Caco-2 (cell line): ENCODE measurements around the gene NKTR. TPM values are rescaled to one million over a fixed set of nuclear protein-coding genes. Genes with fewer than 3 reads are reported as not detected.
A peak's percentile ranks its signal among the peaks of the same experiment; 100 is the strongest.

ENCODE experiments used
- BruUV-seq: library from RNA; stranded (reverse); fragments of 400-500 nt; replicated peaks from 2 replicates; lab custom pipeline; 2021; lab: Mats Ljungman, UMichigan
- CTCF ChIA-PET: fragments of 300-600 bp; sonication (Branson Sonifier 250); formaldehyde crosslinking; loops from one replicate; lab custom pipeline; 2022; ENCODE audit warnings: antibody characterized with exemption; lab: Charles Lee
- POLR2A ChIA-PET: fragments of 300-600 bp; sonication (Branson Sonifier 250); formaldehyde crosslinking; loops from one replicate; lab custom pipeline; 2022; ENCODE audit warnings: antibody characterized with exemption; lab: Charles Lee
- DNase-seq, 2 experiments: peaks; one replicate each; pipeline versions ENCODE4 v3.0.0 to v3.0.0-alpha.2; 2020 to 2022
- H3K27me3 ChIP-seq: replicated peaks from 2 replicates; pipeline ENCODE4 v1.6.0; 2011; ENCODE audit warnings: low read length; ENCODE audit not compliant: control insufficient read depth, insufficient read depth
- H3K36me3 ChIP-seq: 2 replicates; pipeline ENCODE4 v1.5.1; 2011; ENCODE audit warnings: low read length; ENCODE audit not compliant: control insufficient read depth, insufficient read depth
- H3K4me1 ChIP-seq: fragments of 250-450 bp; sonication (Bioruptor Pico); 2 replicates; pipeline ENCODE4 v1.5.1; 2020; ENCODE audit warnings: mild to moderate bottlenecking
- H3K4me3 ChIP-seq: 2 replicates; pipeline ENCODE4 v1.5.1; 2011; ENCODE audit warnings: low read depth, mild to moderate bottlenecking, control low read depth, low read length
- H3K9me3 ChIP-seq: fragments of 250-450 bp; sonication (Bioruptor Pico); 2 replicates; pipeline ENCODE4 v1.5.1; 2020; ENCODE audit warnings: mild to moderate bottlenecking, moderate library complexity
- H3K27ac Mint-ChIP-seq: one replicate; pipeline ENCODE4 v1.8.0; 2022; ENCODE audit warnings: mixed read lengths; ENCODE audit not compliant: unreplicated experiment
- H3K27me3 Mint-ChIP-seq: one replicate; pipeline ENCODE4 v1.8.0; 2022; ENCODE audit warnings: mixed read lengths; ENCODE audit not compliant: insufficient read depth, unreplicated experiment
- H3K36me3 Mint-ChIP-seq: one replicate; pipeline ENCODE4 v1.8.0; 2022; ENCODE audit warnings: mild to moderate bottlenecking, mixed read lengths; ENCODE audit not compliant: insufficient read depth, unreplicated experiment
- H3K4me1 Mint-ChIP-seq: one replicate; pipeline ENCODE4 v1.8.0; 2022; ENCODE audit warnings: low read depth, mixed read lengths; ENCODE audit not compliant: unreplicated experiment
- H3K4me3 Mint-ChIP-seq: one replicate; pipeline ENCODE4 v1.8.0; 2022; ENCODE audit warnings: mild to moderate bottlenecking, moderate library complexity, mixed read lengths; ENCODE audit not compliant: unreplicated experiment
- H3K9me3 Mint-ChIP-seq: one replicate; pipeline ENCODE4 v1.8.0; 2022; ENCODE audit warnings: mixed read lengths; ENCODE audit not compliant: unreplicated experiment
- CTCF ChIP-seq, 2 experiments: fragments of 200-600 bp in 1 of 2; IDR thresholded peaks; 1 replicate in 1 of 2; 2 replicates in 1 of 2; pipeline versions ENCODE4 v1.5.1 to v1.8.0; 2011 to 2022; ENCODE audit warnings: antibody characterized with exemption in 1 of 2, control low read depth in 1 of 2, inconsistent platforms in 1 of 2, low read depth in 1 of 2, low read length in 1 of 2, mild to moderate bottlenecking in 1 of 2, moderate library complexity in 1 of 2; ENCODE audit not compliant: insufficient read depth in 1 of 2, severe bottlenecking in 1 of 2, unreplicated experiment in 1 of 2
- intact Hi-C: fragments of 100-400 bp; cut with micrococcal nuclease; formaldehyde crosslinking; loops from one replicate; pipeline ENCODE4 v1.10.0; 2022; ENCODE audit not compliant: unreplicated experiment
- total RNA-seq: library from RNA; stranded (reverse); gene quantifications from 2 replicates; pipeline ENCODE4 v1.2.3, GENCODE V29; 2022

NKTR gene
- total RNA-seq, 1 experiment from 2014 or later = 66.6 TPM

GRCh38 chr3:42651248-42652091 is 51.0 kb downstream of the NKTR start:
- no peaks in the 10 kb centered on the region for H3K9me3 Mint-ChIP-seq
- no peak for TF ChIP-seq CTCF (IDR thresholded peaks at IDR 0.05; ENCODE audit: insufficient read depth in 1 of 2, low read depth in 1 of 2, low read length in 1 of 2, severe bottlenecking in 1 of 2, unreplicated experiment in 1 of 2)
- Histone ChIP-seq H3K9me3 (no peaks in the 10 kb centered on the region), H3K36me3 (no peaks in the 10 kb centered on the region; the same call in 1 of the 2 replicates), H3K4me1 (peaks cover 19% of the 10 kb centered on the region), H3K27me3 (no peaks in the 10 kb centered on the region), H3K4me3 (no peak overlapping the region)
- POLR2A ChIA-PET = interaction anchor here (0.6 kb wide), 1 partner anchor 15 kb away, joined by 3 read pairs; no protein-coding TSS in a partner anchor
- DNase-seq = no peak
- H3K4me3 Mint-ChIP-seq = no peak overlapping the region
- no TSS peak for BruUV-seq
- peaks cover 59% of the 10 kb centered on the region for H3K36me3 Mint-ChIP-seq
- intact Hi-C loops = loop anchor here (5.0 kb wide), 2 partner anchors 49 to 69 kb away; partner anchors contain the start of genes NKTR and SEC22C
- H3K27me3 Mint-ChIP-seq = no peaks in the 10 kb centered on the region
- H3K27ac Mint-ChIP-seq = no peak overlapping the region
- CTCF ChIA-PET = no interaction called here
- H3K4me1 Mint-ChIP-seq = no peaks in the 10 kb centered on the region

- CTCF ChIA-PET = interaction anchor here (0.6 kb wide), 1 partner anchor 402 kb away, joined by 3 read pairs; no protein-coding TSS in a partner anchor
- H3K9me3 ChIP-seq = no peaks in the 10 kb centered on the region
- H3K4me1 ChIP-seq = peaks cover 19% of the 10 kb centered on the region
- Mint-ChIP-seq H3K4me3 (no peak overlapping the region), H3K4me1 (no peaks in the 10 kb centered on the region), H3K9me3 (no peaks in the 10 kb centered on the region), H3K36me3 (peaks cover 53% of the 10 kb centered on the region), H3K27me3 (no peaks in the 10 kb centered on the region), H3K27ac (no peak overlapping the region)
- no peaks in the 10 kb centered on the region; the same call in 1 of the 2 replicates for H3K36me3 ChIP-seq
- no peak for TF ChIP-seq CTCF (IDR thresholded peaks at IDR 0.05; ENCODE audit: insufficient read depth in 1 of 2, low read depth in 1 of 2, low read length in 1 of 2, severe bottlenecking in 1 of 2, unreplicated experiment in 1 of 2)
- intact Hi-C loops = loop anchor here (5.0 kb wide), 2 partner anchors 50 to 70 kb away; partner anchors contain the start of genes NKTR and SEC22C
- no TSS peak for BruUV-seq
- no peak for DNase-seq
- POLR2A ChIA-PET = no interaction called here
- no peaks in the 10 kb centered on the region for H3K27me3 ChIP-seq
- H3K4me3 ChIP-seq = no peak overlapping the region
Observed at GRCh38 chr3:42652251-42652610, 51.7 kb downstream of the NKTR start.

- POLR2A ChIA-PET = no interaction called here
- H3K27ac Mint-ChIP-seq = peak overlapping the region; percentile 73
- H3K9me3 Mint-ChIP-seq = no peaks in the 10 kb centered on the region
- Histone ChIP-seq H3K36me3 (no peaks in the 10 kb centered on the region; the same call in 1 of the 2 replicates), H3K4me3 (peak overlapping the region; percentile 79; the same call in 1 of the 2 replicates), H3K9me3 (no peaks in the 10 kb centered on the region), H3K27me3 (no peaks in the 10 kb centered on the region), H3K4me1 (peaks cover 19% of the 10 kb centered on the region)
- intact Hi-C loops = loop anchor here (5.0 kb wide), 2 partner anchors 50 to 70 kb away; partner anchors contain the start of genes NKTR and SEC22C
- CTCF ChIA-PET = interaction anchor here (0.6 kb wide), 1 partner anchor 403 kb away, joined by 3 read pairs; no protein-coding TSS in a partner anchor
- H3K27me3 Mint-ChIP-seq = no peaks in the 10 kb centered on the region
- peak overlapping the region; percentile 86 for H3K4me3 Mint-ChIP-seq
- H3K4me1 Mint-ChIP-seq = no peaks in the 10 kb centered on the region
- peaks cover 48% of the 10 kb centered on the region for H3K36me3 Mint-ChIP-seq
- TF ChIP-seq CTCF (IDR thresholded peaks at IDR 0.05; ENCODE audit: insufficient read depth in 1 of 2, low read depth in 1 of 2, low read length in 1 of 2, severe bottlenecking in 1 of 2, unreplicated experiment in 1 of 2) = no peak
- no TSS peak for BruUV-seq
- DNase-seq = no peak
Observed at GRCh38 chr3:42652611-42653302, 52.3 kb downstream of the NKTR start.
